GM12874 (cell line): ENCODE data around the gene PPHLN1.

ENCODE experiments used
- CTCF ChIP-seq: IDR thresholded peaks from 2 replicates; pipeline ENCODE4 v1.5.1; 2011; ENCODE audit warnings: low read depth, mild to moderate bottlenecking, control low read depth, low read length, moderate library complexity; ENCODE audit not compliant: insufficient read depth

The PPHLN1 gene

GRCh38 chr12:42284157-42284556 is 41.8 kb upstream of the PPHLN1 start:
- no peak for TF ChIP-seq CTCF

- no peak for TF ChIP-seq CTCF
Observed at GRCh38 chr12:42284876-42285275, 41.1 kb upstream of the PPHLN1 start.

GRCh38 chr12:42285431-42285830 is 40.5 kb upstream of the PPHLN1 start:
- no peak for TF ChIP-seq CTCF

GRCh38 chr12:42286741-42287140 is 39.2 kb upstream of the PPHLN1 start:
- TF ChIP-seq CTCF = no peak

GRCh38 chr12:42288544-42288943 is 37.4 kb upstream of the PPHLN1 start:
- no peak for TF ChIP-seq CTCF

- TF ChIP-seq CTCF = no peak
Observed at GRCh38 chr12:42291680-42292079, 34.3 kb upstream of the PPHLN1 start.

- TF ChIP-seq CTCF = peak; percentile 62; the same call in 1 of the 2 replicates
Observed at GRCh38 chr12:42296503-42297109, 29.4 kb upstream of the PPHLN1 start.
